ENCODE measurements around the gene NPPB. TPM values are rescaled to one million over a fixed set of nuclear protein-coding genes. Genes with fewer than 3 reads are reported as not detected.

The NPPB gene
- total RNA-seq, 1 experiment from 2014 or later, result not detected

GRCh38 chr1:11858158-11858557 is 587 bp downstream of the NPPB start:
- DNase-seq (ENCODE audit: low spot score), result no peak

- no peak for DNase-seq (ENCODE audit: low spot score)
Measured at GRCh38 chr1:11857164-11857851, 1.4 kb downstream of the NPPB start.

- no peak for DNase-seq (ENCODE audit: low spot score)
Measured at GRCh38 chr1:11856698-11857097, 2.0 kb downstream of the NPPB start.

GRCh38 chr1:11855430-11855829 is 3.3 kb downstream of the NPPB start:
- DNase-seq (ENCODE audit: low spot score), result no peak

- DNase-seq (ENCODE audit: low spot score), result no peak
Measured at GRCh38 chr1:11854519-11854918, 4.2 kb downstream of the NPPB start.

- no peak for DNase-seq (ENCODE audit: low spot score)
Measured at GRCh38 chr1:11851180-11851579, 7.6 kb downstream of the NPPB start.

GRCh38 chr1:11850156-11850555 is 8.6 kb downstream of the NPPB start:
- DNase-seq (ENCODE audit: low spot score), result no peak

- no peak for DNase-seq (ENCODE audit: low spot score)
Measured at GRCh38 chr1:11848373-11848700, 10.4 kb downstream of the NPPB start.

- no peak for DNase-seq (ENCODE audit: low spot score)
Measured at GRCh38 chr1:11847667-11848372, 10.9 kb downstream of the NPPB start, which contains the start of gene NPPA. Gene NPPA, minus strand, starts transcription at chr1:11847783. Its CDS starts 99 bp downstream, at chr1:11847684.

- no peak for DNase-seq (ENCODE audit: low spot score)
Measured at GRCh38 chr1:11845641-11846335, 13.0 kb downstream of the NPPB start.

- no peak for DNase-seq (ENCODE audit: low spot score)
Measured at GRCh38 chr1:11842154-11843041, 16.3 kb downstream of the NPPB start.

- DNase-seq (ENCODE audit: low spot score), result no peak
Measured at GRCh38 chr1:11841245-11842153, 17.2 kb downstream of the NPPB start.

GRCh38 chr1:11839727-11840705 is 18.7 kb downstream of the NPPB start:
- DNase-seq (ENCODE audit: low spot score), result no peak

- peak; percentile 48 for DNase-seq (ENCODE audit: low spot score)
Measured at GRCh38 chr1:11838349-11839272, 20.1 kb downstream of the NPPB start.

- DNase-seq (ENCODE audit: low spot score), result no peak
Measured at GRCh38 chr1:11837767-11838348, 20.9 kb downstream of the NPPB start.

GRCh38 chr1:11836955-11837766 is 21.6 kb downstream of the NPPB start:
- DNase-seq (ENCODE audit: low spot score), result no peak
